EL (cell line): ENCODE results near the gene ALDH3B2.
"Not testable (repeated sequence)": the region's sequence is repeated elsewhere in the genome, so short reads cannot be mapped to it uniquely, and the experiment has no call there.

Experiments
- DNase-seq: peaks from one replicate; pipeline ENCODE4 v3.0.0-alpha.2; 2016

ALDH3B2 gene

DNA sequence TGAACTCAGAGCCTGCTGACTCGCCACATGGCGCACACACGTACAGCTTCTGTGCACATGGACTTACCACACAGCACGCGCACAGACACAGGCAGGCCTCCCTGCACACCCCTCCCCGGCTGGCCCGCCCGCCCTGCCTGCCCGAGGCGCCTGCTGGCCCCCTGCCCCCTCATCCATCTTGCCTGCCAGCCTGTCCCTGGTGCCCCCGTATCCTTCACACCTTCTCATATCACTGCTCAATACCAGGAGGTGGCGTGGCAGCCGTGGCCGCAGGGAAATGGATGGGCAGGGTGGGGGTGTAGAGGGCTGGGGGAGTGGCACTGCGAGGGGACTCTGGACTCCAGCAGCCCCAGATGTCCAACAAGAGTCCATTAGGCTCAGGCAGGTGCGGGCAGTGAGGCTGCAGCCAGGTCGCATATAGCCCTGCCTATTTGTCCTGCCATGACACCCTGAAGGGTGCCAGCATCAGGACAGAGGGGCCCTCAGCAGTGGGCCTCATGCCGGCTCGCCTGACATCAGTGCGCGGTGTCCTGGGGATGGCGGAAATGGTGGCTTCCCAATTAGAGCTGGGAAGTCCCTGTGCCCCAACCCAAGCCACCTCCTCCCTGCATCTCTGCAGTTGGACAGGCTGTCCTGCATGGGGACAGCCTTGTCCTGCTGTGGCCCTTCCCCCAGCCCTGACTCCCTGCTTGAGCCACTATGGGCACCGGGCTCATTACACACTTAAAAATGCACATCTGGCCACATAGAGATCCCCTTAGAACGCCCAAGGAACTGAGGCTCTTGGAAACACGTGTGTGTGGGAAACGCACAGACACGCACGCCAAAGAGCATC lies 32.9 kb downstream of the ALDH3B2 start:
- DNase-seq = no peak

DNA sequence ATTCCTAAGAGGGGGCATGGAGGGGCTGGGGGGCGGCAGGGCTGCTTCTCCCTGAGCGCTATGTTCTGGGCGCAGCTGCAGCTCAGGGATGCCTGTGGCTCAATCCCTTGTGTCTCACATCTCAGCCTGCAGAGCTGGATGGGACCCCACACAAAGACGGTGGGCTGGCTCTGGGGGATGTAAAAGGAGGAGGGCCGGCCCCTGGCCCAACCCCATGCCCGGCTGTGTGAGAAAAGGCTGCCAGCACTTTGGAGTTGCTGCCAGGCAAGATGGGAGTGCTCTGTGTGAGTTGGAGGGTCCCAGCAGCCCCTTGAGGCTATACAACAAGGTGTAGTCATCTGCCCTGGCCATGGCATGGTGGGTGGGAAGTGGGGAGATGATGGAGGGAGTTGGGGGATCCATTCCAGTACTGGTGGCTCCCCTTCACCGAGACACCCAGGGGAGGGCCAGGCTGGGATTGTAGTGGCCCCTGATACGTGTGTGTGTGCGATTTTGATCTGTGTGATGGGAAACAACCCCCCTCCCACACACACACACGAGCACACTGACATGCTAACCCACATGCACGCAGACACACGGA lies 33.6 kb downstream of the ALDH3B2 start:
- DNase-seq = no peak

DNA sequence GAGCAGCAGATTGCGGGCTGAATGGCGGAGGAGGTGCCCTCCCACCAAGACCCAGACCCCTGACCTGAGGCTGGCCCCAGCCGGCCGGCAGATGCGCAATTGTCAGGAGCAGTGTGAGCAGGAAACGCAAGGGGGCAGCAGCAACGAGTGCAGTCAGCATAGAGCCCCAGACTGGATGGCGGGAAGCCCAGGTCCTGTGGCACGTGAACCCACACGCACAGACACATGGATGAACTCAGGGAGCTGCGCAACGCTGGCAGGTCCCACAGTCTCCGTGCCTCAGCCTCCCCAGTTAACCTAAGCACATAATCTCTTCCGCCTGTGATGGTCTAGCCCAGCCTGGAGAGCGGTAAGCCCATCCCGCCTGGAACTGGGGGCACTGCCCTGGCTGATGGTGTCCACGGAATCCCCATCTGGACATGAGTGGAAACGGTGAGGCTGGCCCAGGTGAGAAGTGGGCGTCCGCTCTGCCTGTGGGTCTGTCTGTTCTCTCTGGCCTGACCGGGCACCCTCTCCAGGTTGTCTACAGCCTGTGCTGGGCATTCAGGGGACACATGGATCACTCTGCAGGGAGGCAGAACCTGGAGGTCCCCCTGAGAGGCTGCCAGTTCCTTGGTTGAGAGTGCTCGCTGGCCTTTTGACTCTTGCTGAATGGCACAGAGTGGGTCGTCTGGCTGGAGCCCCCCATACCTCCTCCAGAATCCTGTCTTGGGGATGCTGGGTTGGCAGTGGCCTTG lies 34.2 kb downstream of the ALDH3B2 start:
- DNase-seq = peak; percentile 52

DNA sequence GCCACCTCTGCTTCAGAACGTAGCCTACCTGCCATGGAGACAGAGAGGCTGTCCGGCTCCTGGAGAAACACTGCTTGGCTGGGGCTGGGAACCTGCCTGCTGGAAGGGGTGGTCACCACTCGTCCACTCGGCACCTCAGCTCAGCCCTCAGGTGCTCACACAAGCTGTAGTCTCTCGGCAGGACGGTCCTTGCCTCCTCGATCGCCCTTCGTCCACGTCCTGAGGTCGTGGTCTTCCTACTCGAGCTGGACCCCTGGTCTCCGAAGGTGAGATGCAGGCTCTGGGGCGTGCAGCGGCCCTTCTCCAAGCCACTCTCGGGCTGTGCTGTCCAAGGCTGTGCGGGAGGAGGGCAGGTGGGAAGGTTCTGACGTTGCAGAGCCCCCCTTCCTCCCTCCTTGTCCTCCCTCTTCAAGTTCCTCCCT lies 35.0 kb downstream of the ALDH3B2 start, which contains the start of gene TBX10:
Gene TBX10, minus strand, starts transcription at position 326 of the 422 bp plus-strand sequence. Its CDS starts 291 bp downstream, at position 35.
- no peak for DNase-seq

DNA sequence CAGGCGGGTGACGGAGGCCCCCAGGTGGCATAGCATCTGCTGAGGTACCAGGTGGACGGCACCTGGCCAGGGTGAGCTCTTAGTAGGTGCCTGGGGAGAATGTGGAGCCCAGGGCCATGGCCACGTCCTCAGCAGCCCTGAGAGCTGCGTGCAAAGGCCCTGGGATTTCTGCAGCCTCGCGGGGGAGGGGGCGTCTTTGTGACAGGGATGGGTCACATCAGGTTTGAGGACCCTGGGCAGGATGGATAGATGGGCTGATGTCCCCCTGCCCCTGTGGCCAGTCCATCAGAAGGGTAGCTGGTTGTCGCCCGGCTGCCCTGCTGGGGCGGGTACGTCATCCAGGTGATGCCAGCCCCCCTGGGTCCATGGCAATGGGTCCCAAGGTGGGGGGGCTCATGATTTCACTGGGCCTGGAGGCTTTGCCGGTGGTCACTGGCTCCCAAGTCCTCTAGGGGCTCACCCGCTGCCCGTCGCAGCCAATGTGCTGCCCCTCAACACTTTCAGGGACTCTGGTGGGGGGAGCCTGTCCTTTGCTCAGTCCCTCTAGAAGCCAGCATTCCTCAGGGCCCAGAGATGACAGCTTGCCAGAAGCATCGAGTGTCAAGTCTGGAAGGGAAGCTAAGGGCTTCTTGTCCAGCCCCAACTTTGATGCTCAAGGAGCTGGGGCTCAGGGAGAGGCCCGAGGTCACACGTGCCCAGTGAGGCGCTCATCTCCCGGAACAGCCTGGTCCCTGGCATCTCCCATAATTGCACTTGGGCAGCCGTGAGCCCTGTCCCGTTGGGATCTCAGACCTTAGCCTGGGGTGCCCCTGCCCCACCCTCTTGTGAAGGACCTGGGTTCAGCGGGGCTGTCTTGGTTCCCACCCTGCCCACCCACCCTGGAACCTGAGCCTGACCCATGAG lies 35.6 kb downstream of the ALDH3B2 start:
- no peak for DNase-seq

DNA sequence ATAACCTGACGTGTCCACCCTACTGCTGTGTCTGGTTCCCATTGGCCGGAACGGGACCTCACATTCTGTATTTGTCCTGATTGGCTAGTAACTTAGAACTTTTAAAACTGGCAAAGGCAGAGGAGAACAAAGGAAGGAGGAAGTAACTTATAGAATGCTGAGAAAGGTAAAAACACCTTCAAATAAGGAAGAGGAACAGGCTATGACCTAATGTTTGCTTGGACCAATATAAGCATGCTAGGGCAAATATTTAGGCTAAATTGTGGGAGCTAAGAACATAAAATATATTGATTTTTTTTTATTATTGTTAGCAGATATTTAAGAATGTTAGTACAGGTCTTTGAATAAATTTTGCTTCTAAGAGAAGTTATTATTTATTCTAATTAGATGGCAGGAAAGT lies 37.0 kb downstream of the ALDH3B2 start:
- not testable (repeated sequence) for DNase-seq

DNA sequence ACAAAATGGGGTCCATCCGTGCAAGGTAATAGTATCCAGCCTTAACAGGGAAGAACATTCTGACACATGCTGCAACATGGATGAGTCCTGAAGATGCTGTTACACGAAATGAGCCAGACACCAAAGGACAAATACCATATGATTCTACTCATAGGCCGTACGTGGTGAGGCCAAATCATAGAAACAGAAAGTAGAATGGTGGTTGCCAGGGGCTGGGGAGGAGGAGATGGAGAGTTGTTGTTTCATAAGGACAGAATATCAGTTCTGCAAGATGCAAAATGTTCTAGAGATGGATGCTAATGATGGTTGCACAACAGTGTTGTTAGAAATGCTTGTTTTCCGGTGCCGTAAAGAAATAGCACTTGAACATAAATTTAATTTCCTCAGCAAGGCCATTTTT lies 37.5 kb downstream of the ALDH3B2 start:
- DNase-seq = no peak

DNA sequence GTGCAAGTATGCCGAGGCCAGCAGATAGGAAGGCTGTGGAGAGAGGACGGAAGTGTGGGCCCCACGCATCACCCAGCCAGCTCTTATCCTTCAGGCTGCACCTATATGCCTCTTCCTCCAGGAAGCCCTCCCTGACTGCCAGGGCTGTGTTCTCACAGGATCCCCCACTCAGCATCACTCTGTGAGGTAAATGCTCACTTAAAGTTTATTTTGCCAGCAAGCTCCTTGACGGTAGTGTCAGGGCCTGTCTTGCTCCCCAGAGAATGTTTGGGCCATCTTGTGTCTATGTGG lies 39.2 kb downstream of the ALDH3B2 start:
- DNase-seq = no peak

DNA sequence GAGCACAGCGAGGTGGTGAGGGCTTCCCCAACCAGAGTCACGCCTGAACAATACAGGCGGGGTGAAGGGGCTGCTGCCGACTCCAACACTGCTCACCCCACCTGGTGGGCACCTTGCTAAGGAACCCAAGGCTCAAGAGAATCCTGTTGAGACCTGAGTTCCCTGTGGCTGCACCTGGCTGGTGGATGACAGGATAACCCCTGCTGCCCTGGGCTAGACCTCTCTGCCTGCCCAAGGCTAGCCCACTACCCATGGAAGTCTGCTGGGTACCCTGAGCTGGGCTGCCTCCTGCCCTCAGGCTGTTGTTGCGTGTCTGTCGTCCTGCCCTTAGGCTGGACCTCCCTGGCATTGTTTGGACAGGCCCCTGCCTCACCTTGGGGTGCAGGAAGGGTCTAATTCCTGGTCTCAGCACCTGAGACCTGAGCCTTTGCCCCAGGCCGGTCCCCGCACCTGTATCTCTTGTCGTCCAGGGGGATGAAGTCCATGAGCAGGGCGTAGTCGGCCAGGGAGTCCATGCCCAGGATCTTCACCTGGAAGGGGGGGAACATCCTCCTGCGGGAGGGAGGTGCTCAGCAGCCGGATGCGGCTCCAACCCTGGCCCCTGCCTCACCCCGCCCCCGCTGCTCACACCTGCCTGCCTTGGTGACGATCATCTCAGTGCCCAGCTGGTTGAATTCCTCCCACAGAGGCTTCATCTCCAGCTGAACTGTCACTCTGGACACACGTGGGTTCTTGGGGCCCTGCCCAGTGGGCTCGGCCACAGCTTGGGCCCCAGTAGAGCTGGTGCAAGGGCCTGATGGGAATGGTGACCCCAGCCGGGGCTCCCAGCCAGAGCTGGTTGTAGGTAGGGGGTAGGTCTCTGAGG lies 39.8 kb downstream of the ALDH3B2 start:
- DNase-seq = no peak

DNA sequence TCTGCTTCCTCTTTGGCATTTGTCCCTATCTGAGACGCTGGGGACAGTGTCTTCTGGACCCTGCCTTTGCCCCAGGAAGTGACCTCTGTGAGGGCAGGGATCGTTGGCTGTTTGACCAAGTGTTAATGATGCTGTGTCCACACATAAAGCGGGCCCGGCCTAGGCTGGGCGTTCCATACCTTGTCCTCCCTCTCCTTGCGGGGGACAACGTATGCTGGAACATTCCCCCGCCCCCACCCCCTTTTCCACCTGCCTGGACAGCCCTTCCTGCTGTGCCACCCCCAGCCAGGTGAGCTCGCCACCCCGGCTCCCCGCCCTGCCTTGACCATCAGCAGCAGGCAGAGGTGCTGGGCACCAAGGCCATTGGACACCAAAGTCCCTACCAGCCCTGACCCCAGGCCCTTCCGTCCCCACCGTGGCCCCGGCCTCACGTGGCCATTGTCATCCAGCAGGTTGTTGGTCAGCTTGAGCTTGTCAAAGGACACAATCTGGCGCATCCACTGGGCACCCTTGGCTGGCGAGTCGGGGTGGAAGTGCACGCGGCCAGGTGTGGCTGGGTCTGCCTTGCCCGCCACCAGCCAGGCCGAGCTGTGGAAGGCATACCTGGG lies 40.6 kb downstream of the ALDH3B2 start:
- DNase-seq = no peak

DNA sequence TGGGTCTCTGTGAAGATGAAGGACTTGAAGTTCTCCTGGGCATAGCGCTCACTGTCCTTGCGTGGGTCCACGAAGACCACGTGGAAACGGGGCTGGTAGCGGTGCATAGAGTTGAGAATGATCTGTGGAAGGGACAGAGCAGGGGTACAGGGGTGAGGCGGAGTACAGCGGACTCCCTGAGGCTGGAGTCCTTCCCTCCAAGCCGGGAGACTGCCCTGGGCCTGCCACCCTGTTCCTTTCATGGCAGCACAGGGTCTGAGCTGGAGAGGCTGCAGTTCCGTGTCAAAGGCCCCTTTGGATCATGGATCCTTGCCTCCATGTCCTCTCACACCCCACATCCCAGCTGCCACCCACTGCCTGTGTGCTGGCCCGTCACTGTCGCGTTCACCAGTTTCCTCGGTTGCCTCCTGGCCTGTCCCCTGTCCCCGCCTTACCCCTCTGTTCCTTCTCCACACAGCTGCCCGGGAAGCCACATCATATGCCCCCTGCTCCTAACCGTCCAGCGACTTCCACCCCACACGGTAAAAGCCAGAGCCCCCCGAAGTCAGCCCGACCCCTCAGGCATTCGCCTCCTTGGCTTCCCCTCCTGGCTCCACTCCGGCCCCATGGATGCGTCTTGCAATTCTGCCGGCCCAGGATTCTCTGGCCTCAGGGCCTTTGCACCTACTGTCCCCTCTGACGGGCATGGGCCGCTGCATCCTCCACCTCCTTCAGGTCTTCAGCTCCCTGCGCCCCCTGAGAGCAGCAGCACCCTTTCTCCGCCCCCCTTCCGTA lies 41.3 kb downstream of the ALDH3B2 start:
- DNase-seq = no peak

DNA sequence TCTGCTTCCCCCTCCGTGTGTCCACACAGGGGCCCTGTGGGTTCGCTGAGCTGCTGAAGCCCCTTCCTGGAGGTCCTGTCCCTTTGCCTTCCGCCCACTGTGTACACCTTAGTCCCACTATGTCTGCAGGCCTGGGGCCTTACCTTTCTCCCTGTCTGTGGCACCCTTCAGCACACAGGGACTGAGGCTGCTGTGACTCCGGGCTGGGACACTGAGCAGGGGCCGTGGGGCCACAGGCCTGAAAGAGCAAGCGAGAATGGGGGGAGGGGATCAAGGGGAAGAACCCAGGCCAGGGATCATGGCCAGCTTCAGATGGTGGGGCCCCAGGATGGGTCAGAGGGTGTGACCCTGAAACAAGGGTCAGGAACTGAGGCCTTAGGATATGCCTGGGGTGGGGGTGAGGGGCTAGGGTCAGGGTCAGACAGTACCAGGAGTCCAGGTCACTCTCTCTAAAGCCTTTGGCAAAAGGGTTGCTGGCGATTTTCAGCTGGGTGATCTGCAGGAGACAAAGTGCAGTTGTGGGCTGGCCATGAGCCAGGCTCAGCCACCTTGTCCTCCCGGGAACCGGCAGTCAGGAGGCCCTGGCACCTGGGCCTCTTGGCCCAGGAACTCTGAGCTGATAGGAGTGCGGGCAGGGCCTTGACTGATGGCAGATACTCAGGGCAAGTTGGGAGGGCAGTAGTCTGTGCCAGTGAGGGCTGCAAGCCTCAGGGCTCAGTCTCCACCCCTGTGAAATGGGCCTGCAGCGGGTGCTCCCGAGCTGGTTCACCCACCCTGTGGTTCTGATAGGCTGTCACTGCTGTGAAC lies 42.0 kb downstream of the ALDH3B2 start:
- no peak for DNase-seq

DNA sequence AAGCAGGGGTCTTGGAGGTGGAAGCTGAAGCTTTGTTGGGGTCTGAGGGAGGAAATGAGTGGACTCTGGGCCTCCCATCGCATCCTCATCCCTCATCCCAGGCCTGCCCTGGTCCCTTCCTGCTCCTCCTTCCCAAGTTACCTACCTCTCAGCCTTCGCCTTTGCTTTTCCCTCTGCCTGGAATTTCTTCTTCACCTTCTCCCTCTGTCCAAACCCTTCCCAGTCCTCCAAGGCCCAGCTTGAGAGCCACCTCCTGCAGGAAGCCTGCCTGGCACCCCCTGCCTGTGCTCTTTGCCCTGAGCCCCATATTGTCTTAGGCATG lies 42.6 kb downstream of the ALDH3B2 start:
- no peak for DNase-seq

DNA sequence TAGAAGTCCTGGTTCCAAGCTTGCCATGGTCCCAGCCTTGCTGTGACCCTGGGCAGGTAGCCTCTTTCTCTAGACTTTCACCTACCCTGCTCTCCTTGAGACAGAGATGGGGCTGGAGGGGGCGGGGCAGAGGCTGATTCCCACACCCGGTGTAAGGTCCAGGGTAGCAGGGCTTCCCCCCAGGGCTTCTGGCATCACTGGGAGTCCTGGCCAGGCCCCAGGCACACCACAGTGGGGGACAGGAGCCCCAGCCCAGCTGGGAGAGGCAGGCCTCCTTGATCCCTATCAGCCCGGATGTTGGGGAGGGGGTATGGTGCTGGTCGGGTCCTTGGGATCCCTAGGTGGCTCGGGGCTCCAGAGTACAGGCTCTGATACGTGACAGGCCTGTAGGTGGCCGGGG lies 43.0 kb downstream of the ALDH3B2 start:
- DNase-seq = no peak

DNA sequence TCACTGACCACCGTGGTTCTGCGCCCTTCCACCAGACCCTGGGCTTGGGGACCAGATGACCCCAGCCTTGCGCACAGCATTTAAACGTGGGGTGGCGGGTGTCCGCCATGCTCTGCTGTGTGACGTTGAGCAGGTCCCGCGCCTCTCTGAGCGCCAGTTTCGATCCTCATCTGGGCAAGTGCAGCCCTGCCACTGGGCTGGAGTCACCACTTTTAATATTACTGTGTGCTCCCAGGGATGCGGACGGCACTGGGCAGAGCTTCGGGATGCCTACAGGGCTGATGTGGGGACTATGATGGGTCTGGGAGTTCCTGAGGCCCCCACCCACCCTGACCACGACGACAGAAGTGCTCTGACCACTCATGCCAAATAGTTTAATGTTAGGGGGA lies 43.5 kb downstream of the ALDH3B2 start:
- DNase-seq = no peak

DNA sequence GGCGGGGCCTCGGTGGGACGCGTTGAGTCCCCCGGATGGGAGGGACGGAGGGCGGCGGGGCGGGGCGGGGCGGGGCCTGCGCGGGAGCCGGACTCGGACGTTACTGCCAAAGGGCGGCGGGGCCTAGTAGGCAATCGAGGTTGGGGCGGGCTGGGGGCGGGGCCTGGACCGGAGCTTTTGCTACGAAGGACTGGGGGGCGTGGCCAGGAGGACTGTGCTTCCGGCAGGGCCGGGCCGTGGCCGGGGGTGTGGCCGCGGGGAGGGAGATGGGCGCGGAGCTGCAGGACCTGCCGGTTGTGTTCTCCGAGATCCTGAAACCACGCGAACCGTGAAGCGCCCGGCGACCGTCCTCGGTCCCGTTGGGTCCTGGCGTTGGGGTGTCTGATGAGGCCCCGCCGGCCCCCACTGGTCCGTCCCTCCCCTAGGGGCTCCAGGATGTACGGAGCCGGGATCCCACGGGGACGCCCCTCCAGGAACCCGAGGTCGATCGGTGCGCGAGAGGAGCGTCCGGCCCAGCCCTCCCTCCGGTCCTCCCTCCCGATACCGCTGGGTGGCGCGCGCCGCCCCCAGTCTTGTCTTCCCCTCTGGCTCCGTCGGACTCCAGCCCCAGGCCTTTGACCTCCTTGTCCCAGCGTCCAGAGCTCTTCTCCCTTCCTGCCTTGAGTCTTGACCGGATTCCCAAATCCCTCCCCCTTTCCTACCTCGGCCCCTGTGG lies 44.0 kb downstream of the ALDH3B2 start:
- DNase-seq = peak; percentile 98

DNA sequence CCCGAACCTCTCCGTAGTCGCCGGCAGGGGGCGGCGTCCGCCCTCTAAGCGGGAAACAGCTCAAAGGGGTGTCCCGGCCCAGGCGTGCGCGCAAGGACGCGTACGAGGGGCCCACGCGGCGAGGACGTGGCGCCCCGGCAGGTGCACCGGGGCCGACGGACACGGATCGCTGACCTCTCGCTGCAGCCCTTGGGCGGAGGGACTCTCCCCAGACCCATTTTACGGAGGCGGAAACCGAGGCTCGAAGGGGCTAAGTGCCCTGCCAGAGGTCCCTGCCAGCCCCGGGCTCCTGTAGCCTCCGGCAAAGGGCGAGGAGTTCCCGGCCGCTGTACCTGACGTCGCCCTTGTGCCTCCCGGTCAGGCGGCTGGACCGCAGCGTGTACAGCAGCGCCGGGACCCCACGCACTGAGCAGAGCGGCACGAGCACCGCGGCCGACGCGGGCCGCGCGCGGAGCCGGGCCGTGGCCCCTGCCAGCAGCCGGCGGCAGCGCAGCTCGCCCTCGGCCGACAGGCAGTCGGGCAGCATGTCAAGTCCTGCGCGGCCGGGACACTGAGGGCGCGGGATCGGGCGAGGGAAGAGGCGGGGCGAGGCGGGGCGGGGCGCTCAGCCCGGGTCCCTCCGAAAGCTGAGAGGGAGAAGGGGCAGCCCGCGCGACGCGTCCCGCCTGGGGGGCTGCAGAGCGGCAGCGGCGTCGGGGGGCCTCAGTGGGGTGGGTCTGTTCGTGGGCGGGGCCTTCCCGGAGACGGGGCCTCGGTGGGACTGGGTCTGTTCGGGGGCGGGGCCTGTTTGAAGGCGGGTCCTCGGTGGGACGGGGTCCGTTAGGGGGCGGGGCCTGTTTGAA lies 44.8 kb downstream of the ALDH3B2 start, which contains the start of gene NUDT8:
Gene NUDT8, minus strand, starts transcription at position 552 of the 842 bp plus-strand sequence. Its CDS starts 26 bp downstream, at position 526.
- DNase-seq = peak; percentile 80

DNA sequence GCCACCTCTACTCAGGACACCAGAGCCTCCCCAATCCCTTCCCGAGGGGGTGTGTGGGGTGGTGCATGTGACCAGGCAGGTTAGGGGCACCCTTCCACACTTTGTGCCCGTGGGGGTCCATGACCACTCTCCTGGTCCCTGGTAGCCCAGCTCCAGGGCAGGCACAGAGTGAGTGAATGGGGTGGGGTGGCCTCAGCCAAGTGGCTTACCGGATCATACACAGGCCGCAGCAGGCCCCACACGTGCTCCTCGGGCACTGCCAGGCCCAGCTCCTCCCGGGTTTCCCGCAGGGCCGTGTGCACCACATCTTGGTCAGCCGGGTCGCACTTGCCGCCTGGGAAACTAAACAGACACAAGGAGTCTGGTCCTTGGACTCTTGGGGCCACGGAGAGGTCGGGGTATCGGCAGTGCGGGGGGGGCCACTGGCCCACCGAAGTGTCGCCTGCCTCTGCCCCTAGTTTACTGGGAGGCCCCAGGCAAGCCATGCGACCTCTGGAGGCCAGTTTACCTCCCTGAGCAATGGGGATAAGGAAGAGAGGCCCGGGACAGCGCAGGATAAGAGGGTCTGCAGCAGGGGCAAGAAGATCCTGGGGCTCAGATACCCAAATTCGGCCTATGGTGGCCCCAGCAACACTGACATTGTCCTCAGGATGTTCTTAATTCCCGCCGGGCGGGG lies 45.6 kb downstream of the ALDH3B2 start:
- no peak for DNase-seq
